Rectal smooth muscle tissue (tissue), 1 donor: ENCODE results near the gene SLC16A12.
"Not testable (repeated sequence)": the region's sequence is repeated elsewhere in the genome, so short reads cannot be mapped to it uniquely, and the experiment has no call there.

ENCODE experiments used
- H3K27ac ChIP-seq: one replicate; pipeline ENCODE4 v1.7.0; 2013; ENCODE audit warnings: low read depth, low read length, inconsistent platforms
- H3K27me3 ChIP-seq: one replicate; pipeline ENCODE4 v1.7.0; 2013; ENCODE audit warnings: low read length; ENCODE audit not compliant: control insufficient read depth, insufficient read depth
- H3K36me3 ChIP-seq: one replicate; pipeline ENCODE4 v1.7.0; 2013; ENCODE audit warnings: low read length; ENCODE audit not compliant: control insufficient read depth, insufficient read depth
- H3K4me1 ChIP-seq: one replicate; pipeline ENCODE4 v1.7.0; 2013; ENCODE audit warnings: low read length; ENCODE audit not compliant: control insufficient read depth, insufficient read depth
- H3K4me3 ChIP-seq: one replicate; pipeline ENCODE4 v1.7.0; 2013; ENCODE audit warnings: low read length
- H3K9ac ChIP-seq: one replicate; pipeline ENCODE4 v1.7.0; 2013; ENCODE audit warnings: low read length

The SLC16A12 gene

DNA sequence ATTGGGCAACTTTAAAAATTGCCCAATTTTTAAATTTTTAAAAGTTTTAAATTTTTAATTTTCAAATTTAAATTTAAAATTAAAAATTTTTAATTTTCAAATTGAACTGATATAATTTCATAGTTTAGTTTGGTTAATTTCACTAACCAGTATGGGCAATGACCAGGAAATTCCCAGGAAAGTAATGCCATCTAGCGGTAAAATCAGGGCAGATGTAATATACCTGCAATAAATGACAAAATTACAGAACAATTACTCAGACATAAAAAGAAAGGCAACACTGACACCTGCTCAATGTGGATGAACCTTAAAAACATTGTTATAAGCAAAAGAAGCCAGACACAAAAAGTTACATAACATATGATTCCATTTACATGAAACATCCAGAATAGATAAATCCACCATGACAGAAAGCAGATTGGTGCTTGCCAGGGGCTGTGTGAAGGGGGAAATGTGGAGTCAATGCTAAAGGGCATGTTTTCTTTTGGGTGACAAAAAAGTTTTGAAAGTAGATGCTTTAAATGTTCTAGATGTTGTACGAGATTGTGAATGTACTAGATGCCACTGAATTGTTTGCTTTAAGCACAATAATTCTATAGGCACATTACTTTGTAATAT lies 28.6 kb upstream of the SLC16A12 start:
- no peaks in the 10 kb centered on the region for H3K36me3 ChIP-seq
- no peak overlapping the region for H3K4me3 ChIP-seq
- H3K4me1 ChIP-seq, result no peaks in the 10 kb centered on the region
- no peak overlapping the region for H3K9ac ChIP-seq
- no peak overlapping the region for H3K27ac ChIP-seq
- H3K27me3 ChIP-seq, result no peaks in the 10 kb centered on the region

DNA sequence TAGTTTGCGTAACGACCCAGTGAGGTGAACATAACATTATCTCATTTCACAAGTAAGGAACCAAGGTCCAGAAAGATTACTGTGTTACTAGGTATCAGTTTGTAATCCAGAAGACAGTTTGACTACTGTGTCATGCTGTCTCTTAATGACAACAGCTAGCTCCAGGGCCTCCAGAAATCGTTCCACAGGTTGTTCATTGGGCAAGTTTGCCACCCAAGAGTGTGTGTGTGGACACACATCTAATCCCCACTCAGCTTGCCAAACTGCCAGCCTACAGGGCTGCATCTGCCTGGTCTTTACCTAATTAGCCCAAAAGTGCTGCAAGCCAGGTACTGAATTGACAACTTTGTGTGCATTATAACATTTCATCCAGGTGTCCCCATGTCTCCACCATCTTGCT lies 27.9 kb upstream of the SLC16A12 start:
- no peaks in the 10 kb centered on the region for H3K4me1 ChIP-seq
- H3K9ac ChIP-seq, result no peak overlapping the region
- no peak overlapping the region for H3K27ac ChIP-seq

DNA sequence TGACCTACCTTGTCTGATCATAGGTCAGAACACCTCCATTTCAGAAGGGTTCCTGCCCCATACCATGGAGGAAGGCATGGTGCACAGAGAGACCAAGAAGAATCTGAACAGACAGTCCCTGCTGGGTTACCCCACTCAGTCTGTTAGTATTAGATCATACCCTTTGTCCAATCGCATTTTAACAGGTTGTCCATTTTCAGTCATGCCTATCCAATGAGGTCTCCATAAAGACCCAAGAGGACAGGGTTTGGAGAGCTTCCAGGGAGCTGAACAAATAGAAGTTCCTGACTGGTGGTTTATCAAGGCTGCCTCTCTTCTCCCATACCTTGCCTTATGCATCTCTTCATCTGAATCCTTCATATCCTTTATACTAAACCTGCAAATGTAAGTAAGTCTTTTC lies 21.2 kb upstream of the SLC16A12 start:
- Histone ChIP-seq H3K9ac (no peak overlapping the region), H3K27me3 (no peaks in the 10 kb centered on the region), H3K36me3 (no peaks in the 10 kb centered on the region), H3K4me1 (no peaks in the 10 kb centered on the region), H3K27ac (no peak overlapping the region), H3K4me3 (no peak overlapping the region)

More for the DNA sequence above, 27.9 kb upstream of the SLC16A12 start:
- Histone ChIP-seq H3K36me3 (no peaks in the 10 kb centered on the region), H3K27me3 (no peaks in the 10 kb centered on the region), H3K4me3 (no peak overlapping the region)

DNA sequence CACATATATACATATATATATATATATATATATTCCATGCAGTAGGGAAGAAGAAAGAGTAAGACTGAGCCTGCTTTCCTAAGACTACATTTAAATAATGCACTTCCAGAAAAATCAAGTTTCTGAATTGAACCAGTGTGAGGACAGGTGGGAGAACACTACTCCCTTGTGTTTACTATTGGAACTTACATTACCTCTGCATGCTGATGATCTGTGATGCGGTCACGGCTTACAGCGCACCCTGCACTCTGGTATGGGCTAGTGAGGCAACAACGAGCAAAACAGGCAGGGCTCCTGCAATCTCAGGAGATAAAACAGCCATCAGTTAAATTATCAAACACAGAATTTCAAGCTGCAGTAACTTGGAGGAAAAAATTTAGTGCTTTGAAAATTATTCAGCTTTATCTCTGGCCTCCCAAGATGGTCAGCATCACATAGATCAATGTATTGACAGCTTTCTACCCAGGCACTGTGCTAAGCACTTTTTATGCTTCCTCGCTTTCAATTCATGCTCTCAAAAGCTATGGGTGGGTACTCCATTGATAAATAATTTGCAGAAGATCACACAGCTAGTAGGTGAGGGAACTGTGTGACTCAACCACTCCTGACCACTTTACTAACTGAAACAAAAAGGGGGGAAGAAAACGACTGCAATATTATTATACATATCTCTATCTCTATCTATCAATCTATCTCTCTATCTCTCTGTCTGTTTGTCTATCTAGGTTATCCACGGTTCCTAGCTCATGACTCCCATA lies 20.5 kb upstream of the SLC16A12 start:
- Histone ChIP-seq H3K4me1 (no peaks in the 10 kb centered on the region), H3K9ac (no peak overlapping the region), H3K27me3 (no peaks in the 10 kb centered on the region), H3K27ac (no peak overlapping the region), H3K36me3 (no peaks in the 10 kb centered on the region), H3K4me3 (no peak overlapping the region)

DNA sequence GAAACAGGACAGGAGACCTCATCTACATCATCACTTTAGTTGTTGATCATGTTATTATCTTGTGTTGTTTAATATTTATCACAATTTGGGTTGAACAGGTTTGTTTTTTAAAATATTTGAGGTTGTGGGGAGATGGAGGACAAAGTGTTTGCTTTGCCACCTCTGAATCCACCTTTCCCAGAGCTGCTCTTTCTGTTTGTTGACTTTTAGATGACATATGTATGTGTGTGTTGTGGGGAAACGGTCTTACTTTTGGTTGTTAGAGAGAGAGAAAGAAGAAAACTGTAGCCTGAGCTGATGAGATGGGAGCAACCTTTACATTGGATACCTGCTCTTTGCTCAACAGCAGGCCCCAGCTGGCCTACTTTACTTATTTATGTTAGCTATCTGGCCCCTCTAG lies 19.0 kb upstream of the SLC16A12 start:
- H3K9ac ChIP-seq, result no peak overlapping the region
- H3K36me3 ChIP-seq, result no peaks in the 10 kb centered on the region
- no peak overlapping the region for H3K4me3 ChIP-seq
- no peaks in the 10 kb centered on the region for H3K4me1 ChIP-seq
- H3K27me3 ChIP-seq, result no peaks in the 10 kb centered on the region
- H3K27ac ChIP-seq, result no peak overlapping the region

DNA sequence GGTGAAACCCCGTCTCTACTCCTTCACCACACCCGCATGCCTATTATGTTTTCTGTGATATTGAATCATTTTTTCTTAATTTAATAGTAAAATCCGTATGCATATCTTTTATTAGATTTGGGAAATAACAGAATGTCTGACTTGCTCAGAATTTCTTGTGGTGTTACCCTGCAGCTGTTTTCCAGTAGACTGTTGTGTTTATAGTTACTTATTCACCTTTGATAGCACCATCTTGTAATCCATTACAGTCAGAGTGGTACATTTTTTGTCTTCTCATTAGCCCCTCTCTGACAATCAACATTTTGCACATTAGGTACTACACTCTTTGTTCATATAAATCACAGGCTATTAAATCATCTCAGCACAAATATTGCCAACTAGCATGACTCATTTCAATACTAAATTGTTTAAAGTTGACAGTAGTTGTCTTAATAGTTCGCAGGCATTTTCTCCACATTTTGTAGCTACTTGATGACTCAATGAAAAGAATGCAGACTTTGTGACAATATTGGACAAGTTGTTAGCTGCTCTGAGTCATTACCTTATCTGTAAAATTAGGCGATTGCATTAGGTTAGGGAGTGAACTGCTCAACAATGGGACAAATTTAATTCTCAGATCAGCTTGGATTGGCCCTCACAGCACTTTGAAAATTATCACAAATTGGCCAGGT lies 17.8 kb upstream of the SLC16A12 start:
- H3K36me3 ChIP-seq, result no peaks in the 10 kb centered on the region
- no peaks in the 10 kb centered on the region for H3K27me3 ChIP-seq
- no peak overlapping the region for H3K27ac ChIP-seq
- H3K4me1 ChIP-seq, result no peaks in the 10 kb centered on the region
- H3K9ac ChIP-seq, result no peak overlapping the region
- H3K4me3 ChIP-seq, result no peak overlapping the region

DNA sequence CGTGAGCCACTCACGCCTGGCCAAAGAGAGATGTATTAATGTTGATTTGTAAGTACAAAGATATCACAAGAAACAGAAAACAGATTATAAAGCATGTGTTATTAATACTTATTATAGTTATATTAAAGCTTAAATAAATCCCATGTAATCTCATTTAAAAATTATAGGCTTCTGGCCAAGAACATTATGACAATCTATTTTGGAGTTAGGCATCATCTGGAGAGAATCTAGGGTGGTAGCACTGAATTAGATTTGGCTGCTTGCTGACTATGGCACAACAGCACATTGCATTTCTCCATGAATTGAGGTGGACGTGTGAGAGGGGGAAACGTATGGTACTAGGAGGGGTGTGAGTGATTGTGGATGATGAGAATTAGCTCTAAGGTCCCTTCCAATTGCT lies 16.8 kb upstream of the SLC16A12 start:
- H3K4me3 ChIP-seq, result no peak overlapping the region
- no peak overlapping the region for H3K9ac ChIP-seq
- H3K27ac ChIP-seq, result no peak overlapping the region
- H3K36me3 ChIP-seq, result no peaks in the 10 kb centered on the region
- H3K27me3 ChIP-seq, result no peaks in the 10 kb centered on the region
- H3K4me1 ChIP-seq, result no peaks in the 10 kb centered on the region

DNA sequence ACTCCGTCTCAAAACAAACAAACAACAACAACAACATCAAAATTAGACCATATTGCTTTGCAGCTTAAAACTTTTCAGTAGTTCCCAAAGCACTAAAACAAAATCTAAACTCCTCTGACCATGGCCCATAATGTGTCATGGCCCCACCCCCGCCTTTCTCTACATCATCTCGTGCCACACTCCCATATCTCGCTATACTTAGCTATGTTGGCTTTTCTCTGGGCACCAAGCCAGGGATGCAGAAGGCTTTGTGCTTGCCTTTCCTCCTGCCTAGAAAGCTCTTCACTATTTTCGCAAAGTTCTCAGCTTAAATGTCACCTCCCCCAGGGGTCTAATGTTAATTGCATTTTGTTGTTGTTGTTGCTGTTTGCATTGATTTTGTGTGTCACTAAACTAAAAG lies 15.1 kb upstream of the SLC16A12 start:
- no peaks in the 10 kb centered on the region for H3K4me1 ChIP-seq
- H3K9ac ChIP-seq, result no peak overlapping the region
- no peak overlapping the region for H3K27ac ChIP-seq
- no peak overlapping the region for H3K4me3 ChIP-seq
- no peaks in the 10 kb centered on the region for H3K27me3 ChIP-seq
- H3K36me3 ChIP-seq, result no peaks in the 10 kb centered on the region

DNA sequence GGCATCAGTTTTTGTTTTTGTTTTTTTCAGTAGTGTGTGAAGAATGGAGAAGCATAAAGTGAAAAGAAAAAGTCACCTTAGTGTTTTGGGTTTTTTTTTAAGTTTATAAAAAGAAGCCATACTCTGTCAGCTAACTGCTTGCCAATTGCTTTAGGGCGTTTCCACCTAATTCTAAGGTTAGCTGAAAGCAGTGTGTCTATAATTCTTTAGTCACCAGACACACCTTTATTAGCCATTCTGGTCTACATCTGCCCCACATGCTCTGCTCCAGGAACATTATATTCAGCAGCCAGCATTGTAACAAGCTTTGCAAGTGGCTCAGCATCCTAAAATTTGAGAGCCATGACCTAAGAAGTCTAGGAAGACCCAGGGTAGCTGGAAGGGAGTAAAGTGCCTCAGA lies 14.1 kb upstream of the SLC16A12 start:
- Histone ChIP-seq H3K4me1 (no peaks in the 10 kb centered on the region), H3K27me3 (no peaks in the 10 kb centered on the region), H3K27ac (no peak overlapping the region), H3K9ac (no peak overlapping the region), H3K4me3 (no peak overlapping the region), H3K36me3 (no peaks in the 10 kb centered on the region)

DNA sequence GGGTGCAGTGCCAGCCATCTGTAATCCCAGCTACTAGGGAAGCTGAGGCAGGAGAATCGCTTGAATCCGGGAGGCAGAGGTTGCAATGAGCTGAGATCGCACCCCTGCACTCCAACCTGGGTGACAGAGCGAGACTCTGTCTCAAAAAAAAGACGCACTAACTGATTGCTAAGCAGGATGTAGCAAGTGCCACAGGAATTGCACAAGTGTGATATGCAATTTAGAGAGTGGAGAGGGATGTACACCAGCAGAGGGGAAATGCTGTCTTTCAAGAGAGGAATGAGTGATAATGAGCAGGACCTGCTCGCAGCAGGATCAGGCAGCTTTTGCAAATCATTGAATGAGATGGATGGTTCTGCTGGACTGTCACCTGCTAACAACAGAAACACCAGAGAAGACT lies 13.3 kb upstream of the SLC16A12 start:
- Histone ChIP-seq H3K27me3 (no peaks in the 10 kb centered on the region), H3K36me3 (no peaks in the 10 kb centered on the region), H3K4me1 (no peaks in the 10 kb centered on the region), H3K27ac (no peak overlapping the region), H3K4me3 (no peak overlapping the region), H3K9ac (no peak overlapping the region)

DNA sequence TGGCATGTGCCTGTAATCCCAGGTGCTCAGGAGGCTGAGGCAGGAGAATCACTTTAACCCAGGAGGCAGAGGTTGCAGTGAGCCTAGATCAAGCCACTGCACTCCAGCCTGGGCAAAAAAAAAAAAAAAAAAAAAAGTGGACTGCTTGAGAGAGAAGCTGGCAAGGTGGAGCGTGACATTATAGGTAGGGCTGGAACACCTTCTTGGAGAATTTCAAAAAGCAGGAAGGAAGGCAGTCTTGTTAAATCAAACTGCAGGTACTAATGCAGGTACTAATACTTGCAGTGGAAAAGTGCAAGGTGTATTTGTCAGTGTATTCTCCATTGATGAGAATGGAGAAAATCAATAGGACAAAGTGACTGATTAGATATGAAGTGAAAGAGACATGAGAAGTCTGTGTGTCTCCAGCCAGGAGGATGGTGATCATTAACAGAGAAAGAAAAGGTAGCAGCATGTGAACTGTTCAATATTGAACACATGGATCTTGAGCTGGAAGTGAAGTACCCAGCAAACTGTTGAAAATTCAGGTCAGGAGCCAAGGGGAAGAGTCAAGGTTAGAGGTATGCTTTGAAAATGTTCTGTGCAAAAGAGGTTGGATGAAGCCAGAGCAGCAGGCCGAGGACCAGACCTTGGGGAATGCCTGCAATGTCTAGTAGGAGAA lies 12.6 kb upstream of the SLC16A12 start:
- no peaks in the 10 kb centered on the region for H3K4me1 ChIP-seq
- no peak overlapping the region for H3K9ac ChIP-seq
- H3K4me3 ChIP-seq, result no peak overlapping the region
- H3K27ac ChIP-seq, result no peak overlapping the region
- no peaks in the 10 kb centered on the region for H3K27me3 ChIP-seq
- H3K36me3 ChIP-seq, result no peaks in the 10 kb centered on the region

DNA sequence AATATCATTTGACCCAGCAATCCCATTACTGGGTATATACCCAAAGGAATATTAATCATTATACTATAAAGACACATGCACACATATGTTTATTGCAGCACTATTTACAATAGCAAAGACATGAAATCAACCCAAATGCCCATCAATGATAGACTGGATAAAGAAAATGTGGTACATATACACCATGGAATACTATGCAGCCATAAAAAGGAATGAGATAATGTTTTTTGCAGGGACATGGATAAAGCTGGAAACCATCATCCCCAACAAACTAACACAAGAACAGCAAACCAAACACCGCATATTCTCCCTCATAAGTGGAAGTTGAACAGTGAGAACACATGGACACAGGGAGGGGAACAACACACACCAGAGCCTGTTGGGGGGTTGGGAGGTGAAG lies 11.3 kb upstream of the SLC16A12 start:
- not testable (repeated sequence) for H3K27ac ChIP-seq, H3K4me3 ChIP-seq

More for the DNA sequence above, 11.3 kb upstream of the SLC16A12 start:
- not testable (repeated sequence) for H3K27me3 ChIP-seq, H3K36me3 ChIP-seq, H3K4me1 ChIP-seq, H3K9ac ChIP-seq
